Esophagus squamous epithelium (tissue), 4 donors: ENCODE measurements around the gene KIF18B.

Experiments
- POLR2A ChIP-seq, 4 donors: fragments of 450-650 bp; IDR thresholded peaks; one replicate each; pipeline ENCODE4 v1.6.1; 2017; ENCODE audit warnings: antibody characterized with exemption in 4 of 4, mild to moderate bottlenecking in 4 of 4, moderate library complexity in 3 of 4
- TF ChIP-seq, protein P1 (sequence below), 6 experiments: fragments of 450-650 bp in 4 of 6; fragments of 200-600 bp in 2 of 6; sonication (generic) in 2 of 6; IDR thresholded peaks; one replicate each; pipeline ENCODE4 v1.5.1; 2016 to 2019; ENCODE audit warnings: antibody characterized with exemption in 6 of 6, mild to moderate bottlenecking in 4 of 6, moderate library complexity in 4 of 6

DNA sequence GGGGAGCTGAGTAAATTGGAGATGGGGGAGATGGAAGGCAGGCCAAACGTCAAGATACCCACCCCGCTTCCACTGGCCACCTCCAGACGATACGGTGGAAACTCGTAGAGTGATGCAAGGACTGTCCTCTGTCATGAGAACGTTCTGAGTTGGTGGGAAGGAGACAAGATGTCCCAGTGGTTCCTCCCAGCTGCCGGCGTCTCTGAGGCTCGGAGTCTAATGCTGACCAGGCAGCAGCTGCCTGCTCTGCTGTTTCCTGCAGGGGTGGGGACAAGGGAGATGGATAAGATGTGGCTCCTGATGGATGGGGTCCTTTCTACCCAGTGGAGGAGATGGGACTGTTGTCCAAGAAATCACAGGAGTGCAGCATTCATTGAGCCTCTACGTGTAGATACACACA lies 48.7 kb upstream of the KIF18B start:
- TF ChIP-seq, protein P1, sequence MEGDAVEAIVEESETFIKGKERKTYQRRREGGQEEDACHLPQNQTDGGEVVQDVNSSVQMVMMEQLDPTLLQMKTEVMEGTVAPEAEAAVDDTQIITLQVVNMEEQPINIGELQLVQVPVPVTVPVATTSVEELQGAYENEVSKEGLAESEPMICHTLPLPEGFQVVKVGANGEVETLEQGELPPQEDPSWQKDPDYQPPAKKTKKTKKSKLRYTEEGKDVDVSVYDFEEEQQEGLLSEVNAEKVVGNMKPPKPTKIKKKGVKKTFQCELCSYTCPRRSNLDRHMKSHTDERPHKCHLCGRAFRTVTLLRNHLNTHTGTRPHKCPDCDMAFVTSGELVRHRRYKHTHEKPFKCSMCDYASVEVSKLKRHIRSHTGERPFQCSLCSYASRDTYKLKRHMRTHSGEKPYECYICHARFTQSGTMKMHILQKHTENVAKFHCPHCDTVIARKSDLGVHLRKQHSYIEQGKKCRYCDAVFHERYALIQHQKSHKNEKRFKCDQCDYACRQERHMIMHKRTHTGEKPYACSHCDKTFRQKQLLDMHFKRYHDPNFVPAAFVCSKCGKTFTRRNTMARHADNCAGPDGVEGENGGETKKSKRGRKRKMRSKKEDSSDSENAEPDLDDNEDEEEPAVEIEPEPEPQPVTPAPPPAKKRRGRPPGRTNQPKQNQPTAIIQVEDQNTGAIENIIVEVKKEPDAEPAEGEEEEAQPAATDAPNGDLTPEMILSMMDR (IDR thresholded peaks at IDR 0.05) = no peak
- TF ChIP-seq POLR2A (IDR thresholded peaks at IDR 0.05) = no peak
